ENCODE data around the gene EZH2. TPM values are rescaled to one million over a fixed set of nuclear protein-coding genes. Genes with fewer than 3 reads are reported as not detected.

The EZH2 gene
- total RNA-seq, 6 experiments from 2014 or later: 8.9 to 21.5 (median 19.3) TPM

- Mint-ChIP-seq H3K4me1 (ENCODE audit: low read depth) (peaks cover 56% of the 10 kb centered on the region), H3K4me3 (no peak overlapping the region), H3K27me3 (ENCODE audit: insufficient read depth) (no peaks in the 10 kb centered on the region), H3K27ac (peak overlapping the region; percentile 72), H3K9me3 (no peaks in the 10 kb centered on the region), H3K36me3 (ENCODE audit: low read depth) (no peaks in the 10 kb centered on the region)
- no peak for TF ChIP-seq CTCF (IDR thresholded peaks at IDR 0.05)
- no peak for DNase-seq
Observed at GRCh38 chr7:148849393-148850098, 34.5 kb downstream of the EZH2 start.

GRCh38 chr7:148847815-148848734 is 36.0 kb downstream of the EZH2 start:
- Mint-ChIP-seq H3K4me1 (ENCODE audit: low read depth) (peaks cover 58% of the 10 kb centered on the region), H3K9me3 (no peaks in the 10 kb centered on the region), H3K36me3 (ENCODE audit: low read depth) (no peaks in the 10 kb centered on the region), H3K27me3 (ENCODE audit: insufficient read depth) (no peaks in the 10 kb centered on the region), H3K4me3 (no peak overlapping the region), H3K27ac (no peak overlapping the region)
- DNase-seq: no peak
- no peak for TF ChIP-seq CTCF (IDR thresholded peaks at IDR 0.05)

GRCh38 chr7:148838905-148839304 is 45.2 kb downstream of the EZH2 start:
- H3K4me1 Mint-ChIP-seq (ENCODE audit: low read depth): peaks cover 13% of the 10 kb centered on the region
- H3K27me3 Mint-ChIP-seq (ENCODE audit: insufficient read depth): no peaks in the 10 kb centered on the region
- H3K36me3 Mint-ChIP-seq (ENCODE audit: low read depth): peaks cover 24% of the 10 kb centered on the region
- H3K9me3 Mint-ChIP-seq: no peaks in the 10 kb centered on the region
- H3K27ac Mint-ChIP-seq: peak overlapping the region; percentile 42; the same call in 1 of the 2 replicates
- no peak for DNase-seq
- no peak for TF ChIP-seq CTCF (IDR thresholded peaks at IDR 0.05)
- no peak overlapping the region for H3K4me3 Mint-ChIP-seq

- Mint-ChIP-seq H3K9me3 (no peaks in the 10 kb centered on the region), H3K4me3 (no peak overlapping the region), H3K27ac (no peak overlapping the region), H3K4me1 (ENCODE audit: low read depth) (peaks cover 13% of the 10 kb centered on the region), H3K36me3 (ENCODE audit: low read depth) (peaks cover 24% of the 10 kb centered on the region), H3K27me3 (ENCODE audit: insufficient read depth) (no peaks in the 10 kb centered on the region)
- TF ChIP-seq CTCF (IDR thresholded peaks at IDR 0.05): no peak
- no peak for DNase-seq
Observed at GRCh38 chr7:148835854-148836253, 48.2 kb downstream of the EZH2 start.

DNA sequence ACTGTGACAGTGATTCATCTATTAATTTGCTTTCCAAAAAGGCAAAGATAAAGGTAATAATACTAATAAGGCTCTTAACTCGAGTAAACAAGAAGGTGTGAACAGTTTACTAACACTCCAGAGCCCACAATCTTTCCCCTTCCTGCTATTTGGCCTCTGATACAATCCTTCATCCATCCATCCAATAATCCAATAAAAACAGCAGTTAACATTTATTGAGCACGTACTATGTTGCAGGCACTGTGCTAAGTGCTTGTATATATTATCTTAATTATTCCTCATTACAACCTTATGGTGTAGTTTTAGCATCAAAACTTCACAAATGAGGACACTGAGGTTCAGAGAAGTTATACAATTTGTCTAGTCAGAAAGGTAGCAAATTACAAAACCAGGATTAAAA is 49.5 kb downstream of the EZH2 start:
- TF ChIP-seq CTCF (IDR thresholded peaks at IDR 0.05): no peak
- H3K27me3 Mint-ChIP-seq (ENCODE audit: insufficient read depth): no peaks in the 10 kb centered on the region
- H3K27ac Mint-ChIP-seq: no peak overlapping the region
- peaks cover 2% of the 10 kb centered on the region for H3K4me1 Mint-ChIP-seq (ENCODE audit: low read depth)
- H3K9me3 Mint-ChIP-seq: no peaks in the 10 kb centered on the region
- no peak for DNase-seq
- no peak overlapping the region for H3K4me3 Mint-ChIP-seq
- H3K36me3 Mint-ChIP-seq (ENCODE audit: low read depth): peaks cover 24% of the 10 kb centered on the region

Measured in HFFc6 (cell line).